Stimulated activated CD4-positive, alpha-beta T cell treated with anti-CD3 and anti-CD28 coated beads, Interleukin-12 subunit alpha, Interleukin-12 subunit beta, amount 100 ng/mL, for 4 hours (primary cell): Measurements from ENCODE around the gene ARHGEF38.

Experiments used
- DNase-seq: peaks from one replicate; pipeline ENCODE4 v3.0.0-alpha.2; 2020

Gene ARHGEF38

GRCh38 chr4:105613306-105613705 lies 60.9 kb downstream of the ARHGEF38 start:
- DNase-seq = no peak

- DNase-seq = no peak
Measured at GRCh38 chr4:105619188-105619931, 66.9 kb downstream of the ARHGEF38 start.

GRCh38 chr4:105620640-105621323 lies 68.4 kb downstream of the ARHGEF38 start:
- no peak for DNase-seq

- DNase-seq = no peak
Measured at GRCh38 chr4:105622269-105622668, 69.8 kb downstream of the ARHGEF38 start.

- no peak for DNase-seq
Measured at GRCh38 chr4:105623099-105623498, 70.7 kb downstream of the ARHGEF38 start.

- no peak for DNase-seq
Measured at GRCh38 chr4:105624530-105624929, 72.1 kb downstream of the ARHGEF38 start.

- no peak for DNase-seq
Measured at GRCh38 chr4:105625214-105625613, 72.8 kb downstream of the ARHGEF38 start.

- no peak for DNase-seq
Measured at GRCh38 chr4:105626846-105627245, 74.4 kb downstream of the ARHGEF38 start.

- DNase-seq = no peak
Measured at GRCh38 chr4:105627620-105628019, 75.2 kb downstream of the ARHGEF38 start.

- no peak for DNase-seq
Measured at GRCh38 chr4:105630670-105631655, 78.5 kb downstream of the ARHGEF38 start.

GRCh38 chr4:105631818-105632400 lies 79.5 kb downstream of the ARHGEF38 start:
- no peak for DNase-seq

- DNase-seq = no peak
Measured at GRCh38 chr4:105632599-105632998, 80.2 kb downstream of the ARHGEF38 start.

GRCh38 chr4:105633241-105633640 lies 80.8 kb downstream of the ARHGEF38 start:
- DNase-seq = no peak

- no peak for DNase-seq
Measured at GRCh38 chr4:105634402-105635080, 82.1 kb downstream of the ARHGEF38 start.

GRCh38 chr4:105637408-105638176 lies 85.2 kb downstream of the ARHGEF38 start:
- peak; percentile 1 for DNase-seq

- DNase-seq = no peak
Measured at GRCh38 chr4:105641845-105642244, 89.4 kb downstream of the ARHGEF38 start.

GRCh38 chr4:105644257-105644656 lies 91.8 kb downstream of the ARHGEF38 start:
- DNase-seq = no peak

GRCh38 chr4:105645440-105645839 lies 93.0 kb downstream of the ARHGEF38 start:
- DNase-seq = no peak

GRCh38 chr4:105650190-105650589 lies 97.8 kb downstream of the ARHGEF38 start:
- DNase-seq = no peak

GRCh38 chr4:105651884-105652283 lies 99.5 kb downstream of the ARHGEF38 start:
- no peak for DNase-seq

- DNase-seq = no peak
Measured at GRCh38 chr4:105652286-105652888, 100.0 kb downstream of the ARHGEF38 start.
